ENCODE measurements around the gene SNRNP48. TPM values are rescaled to one million over a fixed set of nuclear protein-coding genes. Genes with fewer than 3 reads are reported as not detected.

Gene SNRNP48
- total RNA-seq, 4 donors from 2014 or later, result 11.5 to 27.2 (median 16.5) TPM

DNA sequence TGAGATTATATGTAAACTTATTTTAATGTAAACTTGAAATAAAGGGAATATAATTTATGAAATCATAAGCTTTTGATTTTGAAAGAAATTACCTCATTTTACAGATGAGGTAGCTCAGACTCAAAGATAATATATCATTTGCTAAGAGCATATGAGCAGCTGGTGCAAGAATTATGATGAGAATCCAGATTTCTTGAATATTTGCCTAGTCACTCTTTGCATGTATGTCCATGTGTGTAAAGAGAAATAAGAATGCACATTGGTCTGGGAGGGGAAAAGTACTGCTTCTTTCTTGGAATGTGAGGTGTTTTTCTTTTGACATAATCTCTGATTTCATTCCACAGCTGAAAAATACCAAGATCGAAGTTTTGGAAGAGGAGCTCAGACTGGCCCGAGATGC, 11.1 kb upstream of the SNRNP48 start:
- Histone ChIP-seq H3K27me3 (no peaks in the 10 kb centered on the region), H3K4me3 (no peak overlapping the region), H3K9me3 (no peaks in the 10 kb centered on the region), H3K36me3 (peaks cover 0 to 83% (median 7%) of the 10 kb centered on the region in 3 donors), H3K4me1 (no peaks in the 10 kb centered on the region), H3K27ac (no peak overlapping the region)
- TF ChIP-seq, protein P1, sequence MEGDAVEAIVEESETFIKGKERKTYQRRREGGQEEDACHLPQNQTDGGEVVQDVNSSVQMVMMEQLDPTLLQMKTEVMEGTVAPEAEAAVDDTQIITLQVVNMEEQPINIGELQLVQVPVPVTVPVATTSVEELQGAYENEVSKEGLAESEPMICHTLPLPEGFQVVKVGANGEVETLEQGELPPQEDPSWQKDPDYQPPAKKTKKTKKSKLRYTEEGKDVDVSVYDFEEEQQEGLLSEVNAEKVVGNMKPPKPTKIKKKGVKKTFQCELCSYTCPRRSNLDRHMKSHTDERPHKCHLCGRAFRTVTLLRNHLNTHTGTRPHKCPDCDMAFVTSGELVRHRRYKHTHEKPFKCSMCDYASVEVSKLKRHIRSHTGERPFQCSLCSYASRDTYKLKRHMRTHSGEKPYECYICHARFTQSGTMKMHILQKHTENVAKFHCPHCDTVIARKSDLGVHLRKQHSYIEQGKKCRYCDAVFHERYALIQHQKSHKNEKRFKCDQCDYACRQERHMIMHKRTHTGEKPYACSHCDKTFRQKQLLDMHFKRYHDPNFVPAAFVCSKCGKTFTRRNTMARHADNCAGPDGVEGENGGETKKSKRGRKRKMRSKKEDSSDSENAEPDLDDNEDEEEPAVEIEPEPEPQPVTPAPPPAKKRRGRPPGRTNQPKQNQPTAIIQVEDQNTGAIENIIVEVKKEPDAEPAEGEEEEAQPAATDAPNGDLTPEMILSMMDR (IDR thresholded peaks at IDR 0.05), result no peak
- TF ChIP-seq POLR2A (IDR thresholded peaks at IDR 0.05), result no peak
- no peak for DNase-seq

DNA sequence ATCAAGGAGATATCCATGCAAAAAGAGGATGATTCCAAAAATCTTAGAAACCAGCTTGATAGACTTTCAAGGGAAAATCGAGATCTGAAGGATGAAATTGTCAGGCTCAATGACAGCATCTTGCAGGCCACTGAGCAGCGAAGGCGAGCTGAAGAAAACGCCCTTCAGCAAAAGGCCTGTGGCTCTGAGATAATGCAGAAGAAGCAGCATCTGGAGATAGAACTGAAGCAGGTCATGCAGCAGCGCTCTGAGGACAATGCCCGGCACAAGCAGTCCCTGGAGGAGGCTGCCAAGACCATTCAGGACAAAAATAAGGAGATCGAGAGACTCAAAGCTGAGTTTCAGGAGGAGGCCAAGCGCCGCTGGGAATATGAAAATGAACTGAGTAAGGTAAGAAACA, 10.1 kb upstream of the SNRNP48 start:
- no peak for TF ChIP-seq POLR2A (IDR thresholded peaks at IDR 0.05)
- TF ChIP-seq, protein P1 (IDR thresholded peaks at IDR 0.05), result no peak
- H3K27me3 ChIP-seq, result no peaks in the 10 kb centered on the region
- H3K27ac ChIP-seq, result no peak overlapping the region
- H3K4me3 ChIP-seq, result no peak overlapping the region
- no peak for DNase-seq
- no peaks in the 10 kb centered on the region for H3K4me1 ChIP-seq
- H3K9me3 ChIP-seq, result no peaks in the 10 kb centered on the region
- peaks cover 0 to 80% (median 7%) of the 10 kb centered on the region in 3 donors for H3K36me3 ChIP-seq

DNA sequence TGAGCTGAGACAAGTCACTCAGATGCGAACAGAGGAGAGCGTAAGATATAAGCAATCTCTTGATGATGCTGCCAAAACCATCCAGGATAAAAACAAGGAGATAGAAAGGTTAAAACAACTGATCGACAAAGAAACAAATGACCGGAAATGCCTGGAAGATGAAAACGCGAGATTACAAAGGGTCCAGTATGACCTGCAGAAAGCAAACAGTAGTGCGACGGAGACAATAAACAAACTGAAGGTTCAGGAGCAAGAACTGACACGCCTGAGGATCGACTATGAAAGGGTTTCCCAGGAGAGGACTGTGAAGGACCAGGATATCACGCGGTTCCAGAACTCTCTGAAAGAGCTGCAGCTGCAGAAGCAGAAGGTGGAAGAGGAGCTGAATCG, 9.5 kb upstream of the SNRNP48 start:
- H3K4me3 ChIP-seq, result no peak overlapping the region
- no peak overlapping the region for H3K27ac ChIP-seq
- no peaks in the 10 kb centered on the region for H3K9me3 ChIP-seq
- H3K4me1 ChIP-seq, result no peaks in the 10 kb centered on the region
- H3K27me3 ChIP-seq, result no peaks in the 10 kb centered on the region
- H3K36me3 ChIP-seq, result peaks cover 0 to 77% (median 7%) of the 10 kb centered on the region in 3 donors
- TF ChIP-seq, protein P1 (IDR thresholded peaks at IDR 0.05), result no peak
- TF ChIP-seq POLR2A (IDR thresholded peaks at IDR 0.05), result no peak
- DNase-seq, result no peak

DNA sequence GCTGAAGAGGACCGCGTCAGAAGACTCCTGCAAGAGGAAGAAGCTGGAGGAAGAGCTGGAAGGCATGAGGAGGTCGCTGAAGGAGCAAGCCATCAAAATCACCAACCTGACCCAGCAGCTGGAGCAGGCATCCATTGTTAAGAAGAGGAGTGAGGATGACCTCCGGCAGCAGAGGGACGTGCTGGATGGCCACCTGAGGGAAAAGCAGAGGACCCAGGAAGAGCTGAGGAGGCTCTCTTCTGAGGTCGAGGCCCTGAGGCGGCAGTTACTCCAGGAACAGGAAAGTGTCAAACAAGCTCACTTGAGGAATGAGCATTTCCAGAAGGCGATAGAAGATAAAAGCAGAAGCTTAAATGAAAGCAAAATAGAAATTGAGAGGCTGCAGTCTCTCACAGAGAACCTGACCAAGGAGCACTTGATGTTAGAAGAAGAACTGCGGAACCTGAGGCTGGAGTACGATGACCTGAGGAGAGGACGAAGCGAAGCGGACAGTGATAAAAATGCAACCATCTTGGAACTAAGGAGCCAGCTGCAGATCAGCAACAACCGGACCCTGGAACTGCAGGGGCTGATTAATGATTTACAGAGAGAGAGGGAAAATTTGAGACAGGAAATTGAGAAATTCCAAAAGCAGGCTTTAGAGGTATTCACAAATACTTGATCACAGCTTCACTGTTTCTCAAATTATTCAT, 8.9 kb upstream of the SNRNP48 start:
- H3K27ac ChIP-seq, result no peak overlapping the region
- DNase-seq, result no peak
- no peaks in the 10 kb centered on the region for H3K27me3 ChIP-seq
- no peak overlapping the region for H3K4me3 ChIP-seq
- no peaks in the 10 kb centered on the region for H3K9me3 ChIP-seq
- H3K36me3 ChIP-seq, result peaks cover 0 to 71% (median 7%) of the 10 kb centered on the region in 3 donors
- TF ChIP-seq POLR2A (IDR thresholded peaks at IDR 0.05), result no peak
- TF ChIP-seq, protein P1 (IDR thresholded peaks at IDR 0.05), result no peak
- no peaks in the 10 kb centered on the region for H3K4me1 ChIP-seq

DNA sequence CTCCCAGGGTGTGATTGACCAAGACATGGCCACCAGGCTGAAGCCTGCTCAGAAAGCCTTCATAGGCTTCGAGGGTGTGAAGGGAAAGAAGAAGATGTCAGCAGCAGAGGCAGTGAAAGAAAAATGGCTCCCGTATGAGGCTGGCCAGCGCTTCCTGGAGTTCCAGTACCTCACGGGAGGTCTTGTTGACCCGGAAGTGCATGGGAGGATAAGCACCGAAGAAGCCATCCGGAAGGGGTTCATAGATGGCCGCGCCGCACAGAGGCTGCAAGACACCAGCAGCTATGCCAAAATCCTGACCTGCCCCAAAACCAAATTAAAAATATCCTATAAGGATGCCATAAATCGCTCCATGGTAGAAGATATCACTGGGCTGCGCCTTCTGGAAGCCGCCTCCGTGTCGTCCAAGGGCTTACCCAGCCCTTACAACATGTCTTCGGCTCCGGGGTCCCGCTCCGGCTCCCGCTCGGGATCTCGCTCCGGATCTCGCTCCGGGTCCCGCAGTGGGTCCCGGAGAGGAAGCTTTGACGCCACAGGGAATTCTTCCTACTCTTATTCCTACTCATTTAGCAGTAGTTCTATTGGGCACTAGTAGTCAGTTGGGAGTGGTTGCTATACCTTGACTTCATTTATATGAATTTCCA, 4.6 kb upstream of the SNRNP48 start:
- peaks cover 0 to 38% (median 0%) of the 10 kb centered on the region in 3 donors for H3K36me3 ChIP-seq
- no peaks in the 10 kb centered on the region for H3K9me3 ChIP-seq
- H3K27ac ChIP-seq, result no peak overlapping the region
- H3K27me3 ChIP-seq, result no peaks in the 10 kb centered on the region
- H3K4me3 ChIP-seq, result no peak overlapping the region
- DNase-seq, result no peak
- H3K4me1 ChIP-seq, result peaks cover 0 to 8% (median 6%) of the 10 kb centered on the region in 4 donors
- TF ChIP-seq POLR2A (IDR thresholded peaks at IDR 0.05), result no peak
- TF ChIP-seq, protein P1 (IDR thresholded peaks at IDR 0.05), result no peak
